GM18511 (cell line): ENCODE results near the gene PGF.

Source experiments
- ATAC-seq: cut with Tn5 transposase; IDR thresholded peaks from one replicate; pipeline ENCODE4 v1.9.1; 2021; ENCODE audit warnings: mild to moderate bottlenecking, moderate library complexity; ENCODE audit not compliant: unreplicated experiment

PGF gene

DNA sequence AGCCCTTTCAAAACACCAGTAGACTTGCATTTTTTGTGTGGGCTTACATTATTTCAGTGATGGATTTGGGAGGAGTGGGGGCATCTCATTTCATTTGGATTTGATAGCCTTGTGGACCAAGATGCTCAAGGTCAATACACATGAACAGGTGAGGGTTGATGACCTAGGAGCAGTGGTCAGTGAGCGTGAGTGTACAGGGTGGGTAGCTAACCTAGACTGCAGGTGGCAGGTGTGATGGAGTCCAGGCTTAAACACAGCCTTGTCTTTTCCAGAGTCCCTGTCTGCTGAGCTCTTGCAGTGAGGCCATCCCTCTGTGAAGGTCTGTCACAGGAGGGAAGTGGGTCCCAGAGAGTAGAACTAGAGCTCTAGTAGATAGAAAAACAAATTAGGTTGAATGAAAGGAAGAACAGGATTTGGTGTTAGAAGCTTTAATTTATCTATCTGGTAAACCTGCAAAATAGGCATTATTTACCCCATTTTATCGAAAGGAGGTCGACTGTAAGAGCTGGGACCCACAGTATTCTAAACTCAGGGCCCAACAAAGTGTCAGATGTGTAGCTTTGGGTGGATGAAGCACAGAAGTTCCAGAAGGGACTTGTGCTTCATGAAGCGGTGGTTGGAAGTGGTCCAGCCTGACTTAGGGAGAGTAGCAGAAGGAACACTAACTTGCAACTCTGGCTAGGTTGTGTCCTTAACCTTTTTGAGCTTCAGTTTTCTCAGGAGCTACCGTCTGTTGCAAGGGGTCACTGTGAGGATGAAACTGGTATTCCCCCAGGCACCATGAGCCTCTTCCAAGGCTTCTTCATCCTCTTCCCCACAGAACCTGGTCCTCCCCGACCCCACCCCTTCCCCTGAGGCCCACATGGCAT is 50.5 kb downstream of the PGF start:
- ATAC-seq: no peak

DNA sequence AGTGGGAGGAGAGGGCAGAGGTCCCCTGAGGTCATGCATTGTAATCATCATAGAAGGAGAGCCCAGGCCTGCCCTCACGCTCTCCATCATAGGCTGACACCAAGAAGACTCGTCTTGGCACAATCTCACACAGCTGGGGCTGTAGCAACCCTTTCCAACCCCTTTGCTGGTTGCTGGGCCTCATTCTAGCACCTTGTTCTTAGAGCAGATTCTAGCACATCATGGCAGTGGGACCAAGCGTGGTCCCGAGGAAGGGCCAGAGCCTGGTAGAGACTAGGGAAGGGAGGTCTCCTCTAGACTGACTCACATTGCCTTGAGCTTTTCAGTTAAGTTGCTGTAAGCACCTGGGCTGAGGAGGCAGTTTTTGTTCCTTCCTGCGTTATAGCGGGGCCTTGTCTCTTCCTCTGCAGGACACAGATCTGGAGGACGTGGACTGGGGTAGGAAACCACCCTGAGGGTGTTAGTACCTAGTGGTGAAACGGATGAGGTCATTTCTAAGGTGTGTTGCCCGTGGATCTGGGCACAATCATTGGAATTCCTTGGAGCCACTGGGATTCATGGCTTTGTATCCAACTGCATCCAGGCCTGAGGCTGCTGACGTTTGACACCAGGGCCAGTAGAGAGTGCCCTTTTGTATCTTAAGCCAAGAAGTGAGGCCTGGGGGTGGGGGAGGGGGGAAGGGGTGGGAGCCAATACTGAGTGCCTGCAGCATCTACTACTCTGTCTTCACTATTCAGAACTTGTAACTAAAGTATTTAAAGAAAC is 52.3 kb downstream of the PGF start:
- ATAC-seq: no peak

DNA sequence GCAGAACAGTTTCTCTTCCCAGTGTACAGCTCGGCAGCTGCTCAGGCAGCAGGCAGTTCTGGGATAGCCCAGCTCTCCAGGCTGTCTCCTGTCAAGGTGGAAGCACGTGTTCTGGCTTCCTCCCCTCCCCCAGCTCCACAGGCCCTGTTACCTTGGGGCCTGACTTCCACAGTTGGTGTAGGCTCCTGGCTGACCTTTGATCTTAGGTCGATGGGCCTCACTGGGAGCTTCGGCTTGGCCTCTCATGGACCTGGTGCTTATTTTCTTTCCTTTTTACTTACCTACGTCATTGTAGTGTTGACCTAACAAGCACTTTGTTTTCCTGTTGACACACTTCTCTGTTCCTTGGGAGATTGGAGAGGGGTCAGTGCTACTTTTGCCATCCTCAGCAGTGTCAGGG is 56.7 kb downstream of the PGF start:
- no peak for ATAC-seq

DNA sequence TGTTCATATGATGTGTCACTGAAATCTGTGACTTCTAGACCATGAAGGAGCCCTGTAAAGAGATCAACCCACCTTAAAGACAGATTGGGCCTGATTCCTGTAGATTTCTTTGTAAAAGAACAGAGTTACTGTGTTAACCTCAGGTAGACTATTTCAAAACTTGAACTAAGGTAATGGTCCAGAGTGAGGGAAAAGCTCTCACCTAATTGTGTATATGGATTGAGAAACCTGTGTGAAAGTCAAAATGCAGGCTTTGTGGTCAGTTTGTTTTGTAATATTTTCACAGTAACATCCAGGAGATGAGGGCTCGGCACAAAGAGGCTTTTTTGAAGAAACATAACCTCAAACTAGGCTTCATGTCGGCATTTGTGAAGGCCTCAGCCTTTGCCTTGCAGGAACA is 57.3 kb downstream of the PGF start:
- ATAC-seq: no peak

DNA sequence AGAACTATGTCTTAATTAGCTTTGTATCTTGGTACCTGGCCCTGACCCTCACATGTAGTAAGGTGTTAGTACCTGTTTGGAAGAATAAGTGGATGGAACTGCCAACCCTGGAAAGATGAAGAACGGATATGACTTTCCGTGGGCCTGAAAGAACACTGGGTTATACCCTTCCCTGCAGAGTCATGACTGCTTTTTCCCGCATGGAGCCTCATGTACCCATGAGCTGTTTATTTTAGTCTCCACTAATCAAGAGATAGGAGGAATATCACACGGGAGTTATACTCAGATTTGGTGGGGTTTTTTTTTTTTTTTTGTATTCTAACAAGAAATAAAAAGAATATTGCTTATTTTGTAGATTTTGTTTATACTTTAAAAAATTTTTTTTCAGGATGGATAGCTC is 57.8 kb downstream of the PGF start:
- no peak for ATAC-seq

DNA sequence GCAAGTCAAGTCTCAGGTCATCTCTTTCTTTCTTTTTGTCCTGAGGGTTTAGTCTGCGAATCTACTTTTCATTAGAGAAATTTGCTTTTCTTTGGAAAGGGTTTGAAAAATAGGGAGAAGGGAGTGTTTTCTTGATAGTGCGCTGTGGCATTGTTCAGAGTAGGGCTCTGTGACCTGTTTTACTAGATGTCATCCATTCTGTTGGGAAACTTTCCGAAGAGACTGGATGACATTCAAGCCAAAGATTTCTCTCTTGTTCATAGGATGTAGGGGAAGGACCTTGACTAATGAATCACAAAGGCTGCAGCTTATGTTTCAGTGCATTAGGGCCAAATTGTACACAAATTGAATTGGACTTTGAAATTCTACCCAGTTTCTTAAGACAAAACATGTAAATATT is 59.0 kb downstream of the PGF start:
- no peak for ATAC-seq

DNA sequence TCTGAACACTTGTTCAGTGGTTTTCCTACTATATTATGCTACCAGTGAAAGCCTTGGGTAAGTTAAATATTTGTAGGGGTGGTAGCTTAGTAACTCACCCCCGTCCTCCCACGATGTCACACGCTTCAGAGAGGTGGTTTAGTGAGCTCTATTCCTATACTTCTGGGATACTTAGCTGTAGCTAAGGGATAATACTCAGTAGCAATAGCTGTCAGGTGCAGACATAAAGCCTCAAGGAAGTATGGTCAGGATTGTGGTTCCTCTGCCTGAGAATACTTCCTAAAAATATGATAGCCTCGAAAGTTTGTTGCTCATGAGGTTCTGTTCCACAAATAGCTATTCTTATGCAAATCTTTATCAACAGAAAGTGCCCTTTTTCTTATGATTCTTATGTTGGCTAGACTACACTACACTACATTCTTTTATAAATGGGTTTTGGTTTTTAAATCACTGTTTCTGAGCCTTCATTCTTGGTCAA is 61.7 kb downstream of the PGF start:
- ATAC-seq: peak; percentile 65

DNA sequence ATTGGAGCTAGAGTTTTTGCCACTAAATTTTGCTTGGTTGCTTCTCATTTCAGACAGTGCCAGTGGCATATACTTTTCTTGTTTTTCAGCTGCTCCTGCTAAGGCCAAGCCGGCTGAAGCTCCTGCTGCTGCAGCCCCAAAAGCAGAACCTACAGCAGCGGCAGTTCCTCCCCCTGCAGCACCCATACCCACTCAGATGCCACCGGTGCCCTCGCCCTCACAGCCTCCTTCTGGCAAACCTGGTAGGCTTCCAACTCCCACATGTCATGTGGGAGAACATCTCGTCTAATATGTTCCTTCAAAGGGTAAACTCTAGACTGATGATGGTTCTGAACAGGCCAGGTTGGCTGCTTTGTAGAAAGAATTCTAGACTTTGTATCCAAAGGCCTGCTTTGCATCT is 62.7 kb downstream of the PGF start:
- ATAC-seq: no peak

DNA sequence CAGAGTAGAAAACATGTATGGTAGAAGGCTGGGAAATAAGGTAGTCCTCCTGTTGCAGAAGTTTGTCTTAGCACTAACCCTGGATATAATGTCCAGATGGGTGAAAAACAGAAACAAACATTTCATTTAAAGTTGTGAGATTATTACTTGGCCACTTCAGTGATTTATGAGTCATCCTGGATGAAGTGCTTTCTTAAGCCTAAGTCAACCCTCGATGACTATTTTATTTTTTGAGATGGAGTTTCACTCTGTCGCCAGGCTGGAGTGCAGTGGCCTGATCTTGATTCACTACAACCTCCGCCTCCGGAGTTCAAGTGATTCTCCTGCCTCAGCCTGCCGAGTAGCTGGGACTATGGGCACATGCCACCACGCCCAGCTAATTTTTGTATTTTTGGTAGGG is 63.5 kb downstream of the PGF start:
- ATAC-seq: no peak
